ENCODE results near the gene UBAP2. TPM values are rescaled to one million over a fixed set of nuclear protein-coding genes. Genes with fewer than 3 reads are reported as not detected.

UBAP2 gene
- total and polyA plus RNA-seq, 2 of the 4 experiments (the other 2 are of a cell fraction), result 12.9 to 25.5 TPM

GRCh38 chr9:33923998-33924701 lies 124.5 kb downstream of the UBAP2 start:
- no TSS peak for BruUV-seq (replicated peaks)
- Histone ChIP-seq H4K91ac (ENCODE audit: insufficient read depth, low read depth, low read length) (no peak overlapping the region), H2AK5ac (ENCODE audit: low read depth, low read length) (no peak overlapping the region), H2AFZ (replicated peaks; ENCODE audit: low read length, poor library complexity) (no peak overlapping the region), H3K4me1 (ENCODE audit: control insufficient read depth, insufficient read depth, low read length) (no peaks in the 10 kb centered on the region), H3K23ac (ENCODE audit: low read depth, low read length) (no peak overlapping the region), H3K9me3 (ENCODE audit: control insufficient read depth, insufficient read depth, low read length) (no peaks in the 10 kb centered on the region), H4K8ac (ENCODE audit: low read depth in 2 of 2, low read length in 2 of 2) (no peak overlapping the region), H4K5ac (ENCODE audit: low read depth, low read length) (no peak overlapping the region), H4K20me1 (ENCODE audit: insufficient read depth, low read length) (peaks cover 12% of the 10 kb centered on the region; the same call in 1 of the 2 replicates), H2AK9ac (replicated peaks; ENCODE audit: low read depth, low read length, poor library complexity) (no peak overlapping the region), H2BK5ac (ENCODE audit: low read depth, low read length, poor library complexity, severe bottlenecking) (no peak overlapping the region), H3K9me1 (ENCODE audit: insufficient read depth, low read length) (no peaks in the 10 kb centered on the region), H3K56ac (ENCODE audit: extremely low read depth, insufficient read depth, low read length) (no peak overlapping the region), H2BK15ac (ENCODE audit: low read depth, low read length) (no peak overlapping the region), H2BK120ac (ENCODE audit: low read depth, low read length) (no peak overlapping the region), H3K4me2 (ENCODE audit: low read depth, low read length) (no peak overlapping the region), H3K27ac (ENCODE audit: insufficient read depth, low read length) (no peak overlapping the region), H3K4ac (ENCODE audit: low read depth, low read length) (no peak overlapping the region), H3K9ac (ENCODE audit: low read depth, low read length) (no peak overlapping the region), H2BK20ac (ENCODE audit: low read depth, low read length) (no peak overlapping the region), H3K14ac (replicated peaks; ENCODE audit: low read depth, low read length) (no peak overlapping the region), H3K27me3 (ENCODE audit: control insufficient read depth, insufficient read depth, low read length) (no peaks in the 10 kb centered on the region), H3K36me3 (ENCODE audit: control insufficient read depth, insufficient read depth, low read length) (peaks cover 74% of the 10 kb centered on the region), H3K4me3 (ENCODE audit: insufficient read depth, low read depth, low read length) (no peak overlapping the region), H3K79me1 (ENCODE audit: low read depth in 1 of 2, low read length in 2 of 2) (peaks cover 21 to 53% of the 10 kb centered on the region in 2 experiments), H3K18ac (ENCODE audit: low read depth, low read length) (no peak overlapping the region)
- CTCF ChIA-PET, result interaction anchor here (0.8 to 1.1 kb wide), 2 partner anchors 76 to 92 kb away, joined by 3 read pairs; no protein-coding TSS in a partner anchor
- in situ Hi-C loops (cut with MboI; ENCODE audit: low sequenced_read_pairs), result no loop called here
- ATAC-seq (ENCODE audit: low read depth) (no peak), DNase-seq (no peak)
- dilution Hi-C loops (cut with HindIII; ENCODE audit: low sequenced_read_pairs, unreplicated experiment), result no loop called here
- WGBS, 2 experiments (ENCODE audit: extremely low coverage in 2 of 2, insufficient read length in 1 of 2), result 72% methylated on average over 2 of the region's 14 CpGs; no CpG with 5 or more reads in 1 of the 2 experiments
- POLR2A ChIA-PET (ENCODE audit: unreplicated experiment), result no interaction called here
- intact Hi-C loops (cut with micrococcal nuclease), result loop anchor here (5.0 to 10.0 kb wide), 2 partner anchors 107 to 299 kb away; partner anchors contain the start of gene UBE2R2
- no peak for TF ChIP-seq RAD21 (IDR thresholded peaks at IDR 0.05; ENCODE audit: low read length)
- no peak for TF ChIP-seq FOS (IDR thresholded peaks at IDR 0.05; ENCODE audit: low read depth, low read length)
- TF ChIP-seq NFE2L2 (IDR thresholded peaks at IDR 0.05; ENCODE audit: low read depth, low read length), result no peak
- no peak for TF ChIP-seq SMC3 (IDR thresholded peaks at IDR 0.05; ENCODE audit: low read depth, low read length)
- no peak for TF ChIP-seq CEBPB (IDR thresholded peaks at IDR 0.05; ENCODE audit: low read depth, low read length)
- TF ChIP-seq RCOR1 (IDR thresholded peaks at IDR 0.05; ENCODE audit: insufficient replicate concordance, low read length), result no peak
- TF ChIP-seq RFX5 (IDR thresholded peaks at IDR 0.05; ENCODE audit: low read depth, low read length), result no peak
- no peak for TF ChIP-seq POLR2A (IDR thresholded peaks at IDR 0.05; ENCODE audit: low read depth, low read length)
- TF ChIP-seq, protein P1, sequence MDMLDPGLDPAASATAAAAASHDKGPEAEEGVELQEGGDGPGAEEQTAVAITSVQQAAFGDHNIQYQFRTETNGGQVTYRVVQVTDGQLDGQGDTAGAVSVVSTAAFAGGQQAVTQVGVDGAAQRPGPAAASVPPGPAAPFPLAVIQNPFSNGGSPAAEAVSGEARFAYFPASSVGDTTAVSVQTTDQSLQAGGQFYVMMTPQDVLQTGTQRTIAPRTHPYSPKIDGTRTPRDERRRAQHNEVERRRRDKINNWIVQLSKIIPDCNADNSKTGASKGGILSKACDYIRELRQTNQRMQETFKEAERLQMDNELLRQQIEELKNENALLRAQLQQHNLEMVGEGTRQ (IDR thresholded peaks at IDR 0.05; ENCODE audit: low read depth, low read length), result no peak
- TF ChIP-seq BHLHE40 (IDR thresholded peaks at IDR 0.05; ENCODE audit: low read depth, low read length), result no peak
- TF ChIP-seq ELK1 (IDR thresholded peaks at IDR 0.05; ENCODE audit: borderline replicate concordance, low read depth, low read length), result no peak
- no peak for TF ChIP-seq CHD1 (IDR thresholded peaks at IDR 0.05; ENCODE audit: low read depth, low read length)
- no peak for TF ChIP-seq MXI1 (IDR thresholded peaks at IDR 0.05; ENCODE audit: borderline replicate concordance, low read depth, low read length)
- no peak for TF ChIP-seq CTCF (conservative IDR thresholded peaks at IDR 0.05; ENCODE audit: low read depth, low read length)
- TF ChIP-seq MAZ (IDR thresholded peaks at IDR 0.05; ENCODE audit: borderline replicate concordance, low read depth, low read length), result no peak
- TF ChIP-seq MAFK (IDR thresholded peaks at IDR 0.05; ENCODE audit: low read depth, low read length), result no peak
